CD4-positive, alpha-beta T cell treated with Interleukin-12 subunit alpha and Interleukin-12 subunit beta, for 1 hour (primary cell): ENCODE results near the gene MYO10.
"Not testable (repeated sequence)": the region's sequence is repeated elsewhere in the genome, so short reads cannot be mapped to it uniquely, and the experiment has no call there.

Experiments used
- DNase-seq: peaks from one replicate; pipeline ENCODE4 v3.0.0-alpha.2; 2020

Gene MYO10

DNA sequence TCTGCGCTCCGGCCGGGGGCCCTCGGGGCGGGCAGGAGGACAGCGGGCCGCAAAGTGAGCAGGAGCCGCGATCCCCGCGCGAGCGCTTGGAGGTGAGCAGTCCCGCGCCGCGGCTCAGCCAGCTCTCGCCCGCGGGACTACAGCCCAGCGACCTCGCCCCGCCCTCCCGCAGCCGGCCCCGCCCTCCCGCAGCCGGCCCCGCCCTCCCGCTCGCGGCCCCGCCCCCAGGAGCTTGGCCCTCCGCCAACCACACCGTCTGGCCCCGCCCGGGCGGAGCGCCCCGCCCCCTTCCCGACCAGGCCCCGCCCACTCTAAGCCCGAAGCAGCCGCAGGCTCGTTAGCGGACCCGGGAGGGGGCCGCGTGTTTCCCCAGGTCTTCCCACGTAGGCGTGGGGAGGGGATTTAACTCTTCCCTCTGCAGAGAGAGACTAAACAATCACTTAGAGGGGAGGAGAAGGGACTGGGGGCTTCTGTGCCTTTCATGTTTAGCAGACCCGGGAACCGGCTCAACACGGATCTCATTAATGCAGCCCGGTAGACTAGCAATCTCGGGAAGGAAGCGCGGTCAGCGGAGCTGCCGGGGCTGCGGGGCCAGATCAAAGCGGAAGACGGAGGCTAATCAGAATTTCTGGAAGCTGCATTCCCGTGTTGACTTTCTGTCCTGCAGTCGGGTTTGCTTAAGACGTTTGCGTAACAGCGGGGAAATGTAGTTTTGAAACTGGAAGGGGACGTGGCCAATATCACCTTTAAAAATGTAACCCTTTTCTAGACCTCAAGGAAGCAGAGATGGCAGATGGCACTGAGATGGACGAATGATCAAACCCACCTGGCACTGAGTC, at the start of gene MYO10:
TSS of gene MYO10 (minus strand) at position 139 of the 839 bp plus-strand sequence. CDS start 480 bp downstream, outside the sequence.
- DNase-seq, result peak; percentile 15

GRCh38 chr5:16985304-16985703, 49.2 kb upstream of the MYO10 start:
- DNase-seq, result not testable (repeated sequence)

DNA sequence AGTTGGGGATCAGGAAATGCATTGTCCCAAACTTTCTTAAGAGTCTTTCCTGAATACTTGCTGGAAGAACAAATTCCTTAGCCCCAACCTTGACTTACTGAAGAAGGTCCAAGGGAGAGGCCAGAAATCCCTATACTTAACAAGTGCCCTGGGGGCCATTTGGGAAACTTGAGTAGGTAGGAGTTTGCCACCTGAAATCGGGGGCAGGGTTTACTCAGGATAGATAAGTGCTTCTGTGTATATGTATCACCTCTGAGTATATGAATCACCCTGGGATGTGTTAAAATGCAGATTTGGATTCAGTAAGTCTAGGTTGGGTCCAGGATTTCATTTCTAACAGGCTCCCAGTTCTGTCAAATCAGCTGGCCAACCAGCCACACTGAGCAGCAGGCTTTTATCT, 47.9 kb upstream of the MYO10 start:
- no peak for DNase-seq

DNA sequence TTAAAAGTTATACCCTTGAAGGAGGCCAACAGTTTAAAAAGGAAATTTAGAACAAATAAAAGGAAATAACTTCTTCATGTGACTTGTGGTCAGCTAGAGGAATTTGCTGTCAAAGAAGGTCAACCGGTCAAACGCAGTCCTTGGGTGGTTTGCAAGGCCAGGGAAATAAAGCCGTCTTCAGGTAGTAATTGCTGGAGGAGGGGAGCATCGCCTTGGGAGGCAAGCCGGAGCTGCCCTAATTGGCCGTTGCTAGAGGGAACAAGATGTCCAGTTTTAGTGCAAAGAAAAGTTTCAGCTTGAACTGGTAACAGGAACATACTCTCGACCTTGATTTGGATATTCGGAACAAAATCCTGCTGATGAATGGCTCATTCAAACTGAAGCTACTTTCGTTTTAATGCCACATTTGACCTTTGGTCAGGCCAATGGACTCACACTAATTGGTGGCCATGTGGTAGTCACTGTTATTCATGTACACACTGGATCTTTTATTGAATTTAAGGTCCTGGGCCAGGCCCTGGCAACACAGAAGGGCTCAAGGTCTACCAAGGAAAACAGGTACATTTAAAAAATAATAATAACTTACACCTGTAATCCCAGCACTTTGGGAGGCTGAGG, 47.0 kb upstream of the MYO10 start:
- no peak for DNase-seq

DNA sequence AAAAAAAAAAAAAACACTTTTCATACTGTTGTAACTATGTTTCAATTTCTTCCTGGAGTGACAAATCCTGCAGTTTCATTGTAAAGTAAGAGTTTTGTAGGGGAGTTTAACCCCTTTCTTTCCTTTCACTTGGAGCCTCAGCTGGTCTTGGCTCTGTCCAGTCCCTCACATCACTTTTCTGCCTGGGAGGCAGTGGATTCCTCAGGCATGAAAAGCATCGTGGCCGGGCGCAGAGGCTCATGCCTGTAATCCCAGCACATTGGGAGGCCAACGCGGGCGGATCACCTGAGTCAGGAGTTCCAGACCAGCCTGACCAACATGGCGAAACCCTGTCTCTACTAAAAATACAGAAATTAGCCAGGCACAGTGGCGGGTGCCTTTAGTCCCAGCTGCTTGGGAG, 45.6 kb upstream of the MYO10 start:
- DNase-seq, result no peak

GRCh38 chr5:16980983-16981382, 44.9 kb upstream of the MYO10 start:
- no peak for DNase-seq

GRCh38 chr5:16978296-16978695, 42.2 kb upstream of the MYO10 start:
- DNase-seq, result no peak

GRCh38 chr5:16976625-16977008, 40.5 kb upstream of the MYO10 start:
- DNase-seq, result no peak

DNA sequence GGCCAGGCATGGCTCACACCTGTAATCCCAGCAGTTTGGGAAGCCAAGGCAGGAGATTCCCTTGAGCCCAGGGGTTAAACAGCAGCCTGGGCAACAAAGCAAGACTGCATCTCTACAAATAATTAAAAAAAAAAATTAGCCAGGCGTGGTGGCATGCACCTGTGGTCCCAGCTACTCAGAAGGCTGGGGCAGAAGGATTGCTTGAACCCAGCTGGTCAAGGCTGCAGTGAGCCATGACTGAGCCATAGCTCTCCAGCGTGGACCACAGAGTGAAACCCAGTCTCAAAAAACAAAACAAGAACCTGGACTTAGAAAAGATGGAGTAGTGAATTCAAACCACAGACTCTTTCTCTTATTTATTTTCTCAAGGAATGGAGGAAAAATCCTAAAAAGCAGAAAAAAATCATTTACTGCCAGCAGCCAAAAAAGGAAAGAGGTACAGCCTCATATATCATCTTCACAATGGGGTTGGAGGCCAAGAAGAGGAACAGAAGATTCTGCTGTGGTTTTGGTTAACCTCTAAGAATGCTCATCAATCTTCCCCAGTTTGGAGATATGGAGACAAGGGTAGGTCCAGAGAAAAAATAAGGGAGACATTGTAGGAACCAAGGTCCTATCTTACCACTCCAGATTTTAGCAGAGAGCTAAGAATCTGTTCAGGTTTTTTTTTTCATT, 40.0 kb upstream of the MYO10 start:
- DNase-seq, result no peak

- no peak for DNase-seq
Measured at GRCh38 chr5:16974981-16975380, 38.9 kb upstream of the MYO10 start.

GRCh38 chr5:16970826-16971225, 34.7 kb upstream of the MYO10 start:
- no peak for DNase-seq

DNA sequence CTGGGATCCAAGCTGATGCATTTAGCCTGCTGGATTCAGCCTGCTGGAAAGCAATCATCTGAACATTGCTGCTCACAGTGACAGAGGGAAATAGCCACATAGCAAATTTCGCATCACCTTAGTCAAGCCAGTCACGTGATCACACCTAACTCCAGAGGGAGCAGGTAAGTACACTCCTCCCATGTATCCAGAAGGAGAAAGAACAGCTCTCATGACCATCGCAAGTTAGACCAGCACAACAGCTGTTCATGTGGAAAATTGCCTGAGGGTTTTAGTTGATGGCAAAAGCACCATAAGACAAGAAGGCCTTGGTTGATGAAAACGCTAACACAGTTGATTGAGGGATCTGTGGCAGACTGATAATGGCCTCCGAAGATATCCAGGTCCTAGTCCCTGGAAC, 34.2 kb upstream of the MYO10 start:
- no peak for DNase-seq

DNA sequence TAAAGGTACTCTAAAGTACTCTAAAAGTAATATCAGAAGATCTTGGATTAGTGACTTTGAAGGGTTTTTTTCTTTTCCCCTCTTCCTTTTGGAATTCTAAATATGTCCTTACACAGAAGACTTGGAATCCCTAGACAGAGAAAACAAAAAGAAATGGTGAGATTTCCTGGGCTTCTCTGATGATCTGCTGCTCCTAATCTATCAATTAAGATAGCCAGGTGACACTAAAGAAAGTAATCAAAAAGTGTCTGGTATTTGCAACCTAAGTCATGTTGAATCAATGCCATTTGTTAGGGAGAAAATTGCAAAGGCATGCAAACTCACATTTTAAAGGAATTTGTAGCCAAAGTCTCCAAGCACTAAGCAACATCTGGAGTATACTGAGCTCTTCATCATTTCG, 29.5 kb upstream of the MYO10 start:
- DNase-seq, result no peak

DNA sequence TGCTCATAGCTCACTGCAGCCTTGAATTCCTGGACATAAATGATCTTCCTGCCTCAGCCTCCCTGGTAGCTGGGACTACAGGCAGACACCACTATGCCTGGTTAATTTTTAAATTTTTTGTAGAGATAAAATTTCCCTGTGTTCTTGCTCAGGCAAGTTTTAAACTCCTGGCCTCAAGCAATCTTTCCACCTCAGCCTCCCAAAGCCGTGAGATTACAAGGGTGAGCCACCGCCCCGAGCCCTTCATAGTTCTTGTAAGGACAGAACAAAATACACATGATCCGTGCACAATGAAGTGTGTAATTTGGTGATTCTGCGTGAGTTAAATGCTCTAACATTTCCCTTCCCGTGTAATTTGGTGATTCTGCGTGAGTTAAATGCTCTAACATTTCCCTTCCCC, 27.7 kb upstream of the MYO10 start:
- no peak for DNase-seq

DNA sequence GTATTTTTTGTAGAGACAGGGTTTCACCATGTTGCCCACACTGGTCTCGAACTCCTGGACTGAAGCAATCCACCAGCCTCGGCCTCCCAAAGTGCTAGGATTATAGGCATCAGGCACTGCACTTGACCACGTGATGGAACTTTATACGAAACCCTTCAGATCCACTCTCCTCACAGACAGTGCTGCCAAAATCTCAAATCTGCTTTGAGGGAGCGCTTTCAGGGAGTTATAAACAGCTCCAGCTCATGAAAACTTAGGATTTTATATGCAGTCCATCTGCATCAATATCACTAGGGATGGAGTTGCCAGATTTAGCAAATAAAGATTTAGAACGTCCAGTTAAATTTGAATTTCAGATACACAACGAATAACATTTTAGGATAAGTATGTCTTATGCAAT, 25.0 kb upstream of the MYO10 start:
- DNase-seq, result no peak

DNA sequence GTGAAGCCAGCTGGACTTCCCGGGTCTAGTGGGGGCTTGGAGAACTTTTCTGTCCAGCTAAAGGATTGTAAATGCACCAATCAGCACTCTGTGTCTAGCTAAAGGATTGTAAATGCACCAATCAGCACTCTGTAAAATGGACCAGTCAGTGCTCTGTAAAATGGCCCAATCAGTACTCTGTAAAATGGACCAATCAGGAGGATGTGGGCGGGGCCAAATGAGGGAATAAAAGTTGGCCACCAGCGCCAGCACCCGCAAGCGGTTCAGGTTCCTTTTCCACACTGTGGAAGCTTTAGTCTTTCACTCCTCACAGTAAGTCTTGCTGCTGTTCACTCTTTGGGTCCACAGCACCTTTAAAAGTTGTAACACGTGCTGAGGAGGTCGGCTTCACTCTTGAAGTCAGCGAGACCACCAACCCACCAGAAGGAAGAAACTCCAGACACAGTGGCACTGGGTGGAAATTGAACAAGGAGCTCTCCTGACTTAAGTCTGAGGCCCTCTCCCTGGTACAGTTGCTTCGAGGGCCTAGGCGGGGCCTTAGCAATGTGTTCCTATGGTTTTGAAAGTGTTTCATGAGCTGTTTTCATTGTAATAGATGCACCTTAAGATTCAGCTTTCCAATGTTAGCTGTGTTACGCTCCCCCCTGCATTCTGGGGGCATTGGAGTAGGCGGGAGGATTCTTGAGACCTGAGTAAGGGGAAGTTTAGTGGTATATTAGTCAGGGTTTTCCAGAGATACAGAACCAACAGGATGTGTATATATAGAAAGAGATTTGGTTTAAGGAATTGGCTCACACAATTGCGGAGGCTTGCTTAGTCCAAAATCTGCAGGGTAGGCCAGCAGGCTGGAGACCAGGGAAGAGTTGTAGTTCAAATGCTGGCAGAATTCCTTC, 21.5 kb upstream of the MYO10 start:
- DNase-seq, result no peak

DNA sequence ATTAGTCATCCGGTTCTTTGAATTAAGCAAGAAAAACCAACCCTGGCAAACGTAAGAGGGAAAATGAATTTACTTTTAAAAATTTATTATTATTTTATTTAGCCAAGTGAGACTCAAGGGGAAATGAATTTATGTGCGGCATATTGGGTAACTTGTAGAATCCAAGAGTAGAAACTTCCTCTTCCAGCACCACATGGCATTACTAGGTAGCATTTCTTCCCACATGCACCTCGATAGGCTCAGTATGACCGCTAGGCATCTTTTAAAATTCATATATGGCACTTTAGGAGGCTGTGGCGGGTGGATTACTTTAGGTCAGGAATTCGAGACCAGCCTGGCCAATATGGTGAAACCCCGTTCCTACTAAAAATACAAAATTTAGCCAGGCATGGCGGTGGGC, 17.6 kb upstream of the MYO10 start:
- no peak for DNase-seq

DNA sequence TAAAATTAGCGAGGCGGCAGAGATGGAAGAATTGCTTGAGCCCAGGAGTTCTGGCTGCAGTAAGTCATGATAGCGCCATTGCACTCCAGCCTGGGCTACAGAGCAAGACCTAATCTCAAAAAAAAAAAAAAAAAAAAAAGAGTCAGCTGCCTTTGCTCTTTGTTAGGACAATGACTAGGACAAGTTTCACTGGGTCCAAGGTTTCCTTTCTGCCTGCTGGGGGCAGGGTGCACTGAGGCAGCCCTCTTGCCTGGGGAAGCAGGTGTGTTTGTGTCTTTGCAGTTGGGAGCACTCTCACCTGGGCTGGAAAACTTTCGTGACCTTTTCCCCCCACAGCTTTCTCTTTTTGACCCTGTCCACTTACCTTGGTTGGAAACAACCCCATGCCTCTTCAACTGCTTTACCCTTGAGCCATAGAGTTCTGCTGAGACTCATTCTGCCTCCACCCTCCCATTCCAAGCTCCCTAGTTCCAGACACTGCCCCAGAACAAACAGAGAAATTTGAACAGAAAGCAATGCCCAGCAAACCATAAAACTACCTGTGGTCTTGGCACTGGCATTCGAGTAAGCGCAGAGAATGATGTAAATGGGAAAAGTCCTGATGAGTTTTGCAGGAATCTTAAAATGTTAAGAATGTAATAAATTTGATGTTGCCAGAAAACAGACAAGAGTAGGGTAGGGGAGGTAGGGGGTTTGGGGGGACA, 17.0 kb upstream of the MYO10 start:
- DNase-seq, result no peak

GRCh38 chr5:16946725-16947124, 10.6 kb upstream of the MYO10 start:
- no peak for DNase-seq

DNA sequence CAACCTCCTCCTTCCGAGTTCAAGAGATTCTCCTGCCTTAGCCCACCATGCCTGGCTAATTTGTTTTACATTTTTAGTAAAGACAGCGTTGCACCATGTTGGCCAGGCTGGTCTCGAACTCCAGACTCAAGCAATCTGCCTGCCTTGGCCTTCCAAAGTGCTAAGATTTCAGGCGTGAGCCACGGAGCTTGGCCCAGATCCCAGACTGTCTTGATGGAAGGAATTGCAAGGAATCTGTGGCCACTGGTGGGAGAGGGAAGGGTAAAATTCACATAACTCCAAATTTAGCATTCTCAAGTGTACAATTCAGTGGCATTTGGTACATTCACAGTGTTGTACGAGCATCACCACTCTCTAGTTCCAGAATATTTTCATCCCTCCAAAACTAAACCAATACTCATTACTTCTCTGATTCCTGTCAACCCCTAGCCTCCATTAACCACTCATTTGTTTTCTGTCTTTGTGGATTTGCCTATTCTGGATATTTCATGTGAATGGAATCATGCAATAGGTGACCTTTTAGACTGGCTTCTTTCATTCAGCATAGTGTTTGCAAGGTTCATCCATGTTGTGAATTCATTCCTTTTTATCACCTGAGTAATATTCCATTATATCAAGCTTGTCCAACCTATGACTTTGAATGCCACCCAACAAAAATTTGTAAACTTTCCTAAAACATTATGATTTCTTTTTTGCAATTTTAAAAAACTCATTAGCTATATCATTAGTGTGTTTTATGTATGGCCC, 8.9 kb upstream of the MYO10 start:
- DNase-seq, result no peak

DNA sequence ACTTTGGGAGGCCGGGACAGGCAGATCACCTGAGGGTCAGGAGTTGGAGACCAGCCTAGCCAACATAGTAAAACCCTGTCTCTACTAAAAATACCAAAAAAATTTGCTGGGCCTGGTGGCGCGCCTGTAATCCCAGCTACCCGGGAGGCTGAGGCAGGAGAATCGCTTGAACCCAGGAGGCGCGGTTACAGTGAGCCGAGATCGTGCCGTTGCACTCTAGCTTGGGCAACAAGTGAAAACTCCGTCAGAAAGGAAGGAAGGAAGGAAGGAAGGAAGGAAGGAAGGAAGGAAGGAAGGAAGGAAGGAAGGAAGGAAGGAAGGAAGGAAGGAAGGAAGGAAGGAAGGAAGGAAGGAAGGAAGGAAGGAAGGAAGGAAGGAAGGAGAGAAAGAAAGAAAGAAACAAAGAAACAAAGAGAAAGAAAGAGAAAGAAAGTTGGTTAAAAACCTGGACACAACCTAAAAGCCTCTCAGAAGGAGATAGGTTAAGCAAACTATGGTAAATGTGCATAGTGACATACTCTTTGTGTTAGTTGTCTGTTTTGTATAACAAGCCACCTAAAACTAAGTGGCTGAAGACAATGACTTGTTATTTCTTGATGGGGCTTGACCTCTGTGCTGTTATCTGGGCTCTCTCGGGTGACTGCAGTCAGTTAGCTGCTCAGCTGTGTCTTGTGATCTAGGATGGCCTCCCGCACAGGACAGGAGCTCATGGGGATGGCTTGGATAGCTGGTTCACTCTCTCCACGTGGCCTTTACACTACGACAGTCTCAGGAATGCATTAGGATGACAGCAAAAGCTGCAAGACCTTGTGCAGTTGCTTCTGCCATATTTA, 8.0 kb upstream of the MYO10 start:
- no peak for DNase-seq
